Astrocyte of the spinal cord (primary cell): ENCODE measurements around the gene BHLHE40.
A peak's percentile ranks its signal among the peaks of the same experiment; 100 is the strongest.

Source experiments
- DNase-seq: peaks from one replicate; pipeline ENCODE4 v3.0.0; 2011; ENCODE audit warnings: low read depth, low spot score
- H3K4me3 ChIP-seq: 2 replicates; pipeline ENCODE4 v1.5.1; 2011; ENCODE audit warnings: low read depth, mild to moderate bottlenecking, low read length, moderate library complexity
- CTCF ChIP-seq: IDR thresholded peaks from 2 replicates; pipeline ENCODE4 v1.5.1; 2012; ENCODE audit warnings: low read depth, mild to moderate bottlenecking, low read length, inconsistent platforms
- in situ Hi-C: cut with HindIII; loops from 2 replicates; pipeline ENCODE4 v1.10.0; 2017; ENCODE audit warnings: low sequenced_read_pairs

The BHLHE40 gene

DNA sequence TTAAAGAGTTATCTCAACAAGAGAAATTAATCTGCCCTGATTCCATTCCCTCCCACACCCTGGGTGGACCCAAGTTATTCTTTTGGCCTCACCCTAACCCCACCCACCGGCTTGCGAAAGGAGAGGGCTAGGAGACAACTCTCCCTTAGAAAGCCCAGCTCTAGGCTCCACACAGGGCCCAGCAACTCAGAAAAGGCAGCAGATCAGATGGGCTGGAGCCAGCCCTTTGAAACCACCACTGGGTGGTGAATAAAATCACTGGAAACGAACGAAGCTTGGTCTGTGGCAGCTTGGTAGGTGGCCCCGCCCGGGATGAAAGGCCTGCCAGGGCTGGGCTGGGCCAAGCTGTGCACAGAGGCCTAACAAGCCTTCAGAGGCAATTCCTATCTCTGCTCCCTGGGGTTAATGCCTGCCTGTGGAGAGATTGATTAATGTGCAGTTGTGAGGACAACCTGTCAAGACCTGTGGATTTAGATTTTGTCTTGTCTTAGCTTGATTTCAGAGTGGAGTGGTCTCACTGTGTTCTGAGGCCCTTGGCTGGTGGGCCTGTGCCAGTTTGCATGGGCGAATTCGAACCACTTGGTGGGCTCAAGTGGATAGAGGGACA is 38.8 kb downstream of the BHLHE40 start:
- TF ChIP-seq CTCF: no peak
- peak; percentile 53 for DNase-seq
- in situ Hi-C loops: no loop called here
- no peak overlapping the region for H3K4me3 ChIP-seq

- no peak overlapping the region for H3K4me3 ChIP-seq
- in situ Hi-C loops: no loop called here
- TF ChIP-seq CTCF: no peak
- DNase-seq: no peak
Observed at GRCh38 chr3:5019411-5020241, 40.4 kb downstream of the BHLHE40 start.

DNA sequence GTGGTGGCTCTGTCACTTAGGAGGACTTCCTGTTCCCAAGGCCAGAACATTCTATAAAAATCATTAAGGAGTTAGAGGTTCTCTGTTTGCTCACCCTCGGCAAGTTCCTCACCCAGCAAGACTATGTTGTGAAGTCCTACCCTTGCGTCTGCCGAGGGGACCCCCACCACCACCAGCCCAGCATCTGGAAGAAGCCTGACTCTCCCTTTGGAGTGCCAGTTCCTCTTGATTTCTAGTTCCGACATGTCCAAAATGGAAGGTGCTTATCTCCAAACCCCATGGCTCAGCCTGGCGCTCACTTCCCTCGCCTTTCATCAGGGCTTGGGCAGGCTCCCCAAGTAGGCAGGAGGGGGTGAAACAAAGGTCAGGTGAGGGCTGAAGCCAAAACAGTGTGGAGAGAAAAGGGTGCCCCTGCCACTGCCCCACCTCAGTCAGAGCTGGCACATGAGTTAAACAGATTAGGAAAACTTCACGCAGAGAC is 41.0 kb downstream of the BHLHE40 start:
- in situ Hi-C loops: no loop called here
- no peak overlapping the region for H3K4me3 ChIP-seq
- no peak for TF ChIP-seq CTCF
- DNase-seq: no peak

DNA sequence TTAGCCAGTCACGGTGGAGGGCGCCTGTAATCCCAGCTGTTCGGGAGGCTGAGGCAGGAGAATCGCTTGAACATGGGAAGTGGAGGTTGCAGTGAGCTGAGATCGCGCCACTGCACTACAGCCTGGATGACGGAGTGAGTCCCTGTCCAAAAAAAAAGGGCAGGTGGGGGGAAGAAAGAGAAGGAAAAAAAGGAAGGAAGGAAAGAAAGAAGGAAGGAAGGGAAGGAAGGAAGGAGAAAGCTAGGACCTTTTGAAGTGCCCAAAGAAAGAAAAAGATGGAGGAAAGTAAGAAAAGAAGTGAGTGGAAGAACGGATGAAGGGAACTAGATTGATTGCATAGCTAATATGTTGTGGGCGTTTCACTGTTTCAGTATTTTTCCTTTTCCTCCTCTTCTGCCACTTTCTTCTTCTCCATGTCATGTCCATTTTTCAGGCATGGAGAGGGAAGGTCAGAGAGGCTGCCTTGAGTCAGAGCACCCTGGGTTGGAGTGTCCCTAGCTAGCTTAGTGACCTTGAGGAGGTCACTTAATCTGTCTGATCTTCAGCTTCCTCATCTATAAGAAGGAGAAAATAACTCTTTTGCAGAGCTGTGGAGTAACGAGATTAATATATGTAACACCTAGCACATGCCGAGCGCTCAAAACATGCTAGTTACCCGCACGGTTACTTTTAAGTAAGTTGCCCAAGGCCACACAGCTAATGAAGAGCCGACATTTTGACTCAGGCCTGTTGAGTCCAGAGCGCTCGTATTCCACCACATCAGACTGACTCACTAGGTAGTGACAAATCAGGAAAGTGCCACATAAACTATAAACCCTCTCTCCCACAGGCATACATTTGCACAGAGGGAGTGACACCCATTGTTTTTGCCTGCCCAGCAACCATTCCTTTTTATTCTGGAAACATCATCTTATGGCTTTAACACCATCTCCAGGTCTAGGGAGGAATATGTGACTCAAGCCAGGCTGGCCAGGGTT is 42.2 kb downstream of the BHLHE40 start:
- H3K4me3 ChIP-seq: no peak overlapping the region
- DNase-seq: peak; percentile 72
- TF ChIP-seq CTCF: no peak
- in situ Hi-C loops: no loop called here

GRCh38 chr3:5022187-5022965 is 43.1 kb downstream of the BHLHE40 start:
- in situ Hi-C loops: no loop called here
- TF ChIP-seq CTCF: no peak
- DNase-seq: peak; percentile 42

More at GRCh38 chr3:5022187-5022965, 43.1 kb downstream of the BHLHE40 start:
- no peak overlapping the region for H3K4me3 ChIP-seq
